GM23248 (cell line): ENCODE data around the gene CRY2. TPM values are rescaled to one million over a fixed set of nuclear protein-coding genes. Genes with fewer than 3 reads are reported as not detected.

Source experiments
- DNase-seq: peaks from one replicate; pipeline ENCODE4 v3.0.0-alpha.2; 2015
- H2AFZ ChIP-seq: fragments of 200-600 bp; sonication (generic); 2 replicates; pipeline ENCODE4 v1.6.1; 2016; ENCODE audit warnings: antibody characterized with exemption
- H3F3A ChIP-seq: fragments of 200-600 bp; sonication (generic); 2 replicates; pipeline ENCODE4 v1.6.1; 2016; ENCODE audit warnings: mild to moderate bottlenecking, antibody characterized with exemption, mixed run types; ENCODE audit not compliant: insufficient read depth
- H3K27ac ChIP-seq: fragments of 200-600 bp; sonication (generic); 2 replicates; pipeline ENCODE4 v1.5.1; 2016; ENCODE audit warnings: mild to moderate bottlenecking
- H3K27me3 ChIP-seq: fragments of 200-600 bp; sonication (generic); replicated peaks from 2 replicates; pipeline ENCODE4 v1.6.1; 2016; ENCODE audit warnings: mild to moderate bottlenecking; ENCODE audit not compliant: insufficient read depth
- H3K36me3 ChIP-seq: fragments of 200-600 bp; sonication (generic); 2 replicates; pipeline ENCODE4 v1.6.1; 2016; ENCODE audit warnings: low read depth, mild to moderate bottlenecking
- H3K4me1 ChIP-seq: fragments of 200-600 bp; sonication (generic); 2 replicates; pipeline ENCODE4 v1.6.1; 2016; ENCODE audit warnings: mild to moderate bottlenecking; ENCODE audit not compliant: insufficient read depth
- H3K4me2 ChIP-seq: fragments of 200-600 bp; sonication (generic); one replicate; pipeline ENCODE4 v1.6.1; 2016; ENCODE audit warnings: mild to moderate bottlenecking; ENCODE audit not compliant: unreplicated experiment
- H3K4me3 ChIP-seq: fragments of 200-600 bp; sonication (generic); 2 replicates; pipeline ENCODE4 v1.5.1; 2016; ENCODE audit warnings: mild to moderate bottlenecking
- H3K79me2 ChIP-seq: fragments of 200-600 bp; sonication (generic); 2 replicates; pipeline ENCODE4 v1.6.1; 2016; ENCODE audit warnings: mild to moderate bottlenecking; ENCODE audit not compliant: insufficient read depth
- H3K9ac ChIP-seq: fragments of 200-600 bp; sonication (generic); 2 replicates; pipeline ENCODE4 v1.6.1; 2016; ENCODE audit warnings: mild to moderate bottlenecking
- H3K9me2 ChIP-seq: fragments of 200-600 bp; sonication (generic); 2 replicates; pipeline ENCODE4 v1.6.1; 2016; ENCODE audit warnings: mixed run types, mild to moderate bottlenecking, moderate library complexity; ENCODE audit not compliant: insufficient read depth
- H3K9me3 ChIP-seq: fragments of 200-600 bp; sonication (generic); one replicate; pipeline ENCODE4 v1.6.1; 2017; ENCODE audit warnings: low read depth
- H4K20me1 ChIP-seq: fragments of 200-600 bp; sonication (generic); 2 replicates; pipeline ENCODE4 v1.6.0; 2016; ENCODE audit not compliant: insufficient read depth
- EZH2 ChIP-seq: fragments of 200-600 bp; sonication (generic); IDR thresholded peaks from 2 replicates; pipeline ENCODE4 v1.6.1; 2018; ENCODE audit warnings: antibody characterized with exemption, mild to moderate bottlenecking; ENCODE audit not compliant: insufficient read depth, poor library complexity, severe bottlenecking
- EZH2phosphoT487 ChIP-seq: fragments of 200-600 bp; sonication (generic); IDR thresholded peaks from 2 replicates; pipeline ENCODE4 v1.6.1; 2018; ENCODE audit warnings: antibody characterized with exemption, moderate library complexity, mild to moderate bottlenecking, low read depth; ENCODE audit not compliant: insufficient read depth
- WGBS, 2 experiments: methylation state at CpG; one replicate each; pipeline ENCODE4 v1.1.6; 2015 to 2017; ENCODE audit warnings: low lambda C conversion rate in 2 of 2, low coverage in 1 of 2; ENCODE audit errors: missing lambda C conversion rate in 2 of 2; 5-methylcytosine and 5-hydroxymethylcytosine counted together
- in situ Hi-C: fragments of 300-500 bp; cut with MboI; formaldehyde crosslinking; loops from 2 replicates; pipeline ENCODE4 v1.15.0; 2020
- polyA plus RNA-seq: library from polyadenylated mRNA; unstranded; fragments of >200 nt; fragmentation: Nextera tagmentation; extraction: Ambion mirVana; gene quantifications from 2 replicates; pipeline ENCODE4 v1.2.1, GENCODE V29; 2016
- total RNA-seq: library from RNA; depleted of rRNA; stranded (reverse); fragments of >200 nt; shearing (Covaris generic); gene quantifications from 2 replicates; pipeline ENCODE4 v1.2.3, GENCODE V29; 2014

The CRY2 gene
- total and polyA plus RNA-seq, 2 experiments from 2014 or later: 7.6 to 10.3 TPM

GRCh38 chr11:45907911-45908370, 60.7 kb downstream of the CRY2 start:
- Histone ChIP-seq H3K4me2 (no peak overlapping the region), H3K4me1 (no peaks in the 10 kb centered on the region), H3K36me3 (no peaks in the 10 kb centered on the region), H3K9ac (no peak overlapping the region), H3K27ac (no peak overlapping the region), H3K9me3 (no peaks in the 10 kb centered on the region), H3K27me3 (no peaks in the 10 kb centered on the region), H3F3A (no peaks in the 10 kb centered on the region), H3K79me2 (no peaks in the 10 kb centered on the region), H2AFZ (no peak overlapping the region), H4K20me1 (no peaks in the 10 kb centered on the region), H3K4me3 (no peak overlapping the region), H3K9me2 (no peaks in the 10 kb centered on the region)
- 75 to 76% methylated on average over 8 of the region's 8 CpGs for WGBS, 2 experiments
- TF ChIP-seq EZH2phosphoT487 (no peak), EZH2 (no peak)
- no peak for DNase-seq
- in situ Hi-C loops: loop anchor here (10.0 kb wide), 1 partner anchor 63 kb away; the partner anchor contains the start of gene CRY2

GRCh38 chr11:45909594-45910475, 62.6 kb downstream of the CRY2 start:
- H3K4me2 ChIP-seq: no peak overlapping the region
- no peaks in the 10 kb centered on the region for H3K79me2 ChIP-seq
- H3F3A ChIP-seq: no peaks in the 10 kb centered on the region
- no peaks in the 10 kb centered on the region for H3K9me3 ChIP-seq
- no peak for DNase-seq
- 82% methylated on average over 29 to 32 of the region's 32 CpGs for WGBS, 2 experiments
- no peak overlapping the region for H2AFZ ChIP-seq
- in situ Hi-C loops: loop anchor here (10.0 kb wide), 1 partner anchor 65 kb away; the partner anchor contains the start of gene CRY2
- no peak overlapping the region for H3K27ac ChIP-seq
- no peaks in the 10 kb centered on the region for H4K20me1 ChIP-seq
- H3K36me3 ChIP-seq: no peaks in the 10 kb centered on the region; the same call in 1 of the 2 replicates
- no peak overlapping the region for H3K4me3 ChIP-seq
- TF ChIP-seq EZH2phosphoT487 (no peak), EZH2 (no peak)
- H3K4me1 ChIP-seq: no peaks in the 10 kb centered on the region
- no peaks in the 10 kb centered on the region for H3K9me2 ChIP-seq
- no peak overlapping the region for H3K9ac ChIP-seq
- no peaks in the 10 kb centered on the region for H3K27me3 ChIP-seq

GRCh38 chr11:45910623-45911022, 63.3 kb downstream of the CRY2 start:
- no peak for TF ChIP-seq EZH2
- in situ Hi-C loops: no loop called here
- Histone ChIP-seq H3K4me1 (no peaks in the 10 kb centered on the region), H3F3A (no peaks in the 10 kb centered on the region), H3K4me3 (no peak overlapping the region), H3K27me3 (no peaks in the 10 kb centered on the region), H3K9me2 (no peaks in the 10 kb centered on the region), H3K4me2 (no peak overlapping the region), H2AFZ (no peak overlapping the region), H3K36me3 (no peaks in the 10 kb centered on the region; the same call in 1 of the 2 replicates), H4K20me1 (no peaks in the 10 kb centered on the region), H3K9ac (no peak overlapping the region), H3K79me2 (peaks cover 2% of the 10 kb centered on the region), H3K9me3 (no peaks in the 10 kb centered on the region), H3K27ac (no peak overlapping the region)
- WGBS, 2 experiments: 64 to 69% methylated on average over 9 of the region's 9 CpGs
- no peak for DNase-seq

- peaks cover 7% of the 10 kb centered on the region for H3K4me1 ChIP-seq
- H3K4me3 ChIP-seq: no peak overlapping the region
- H3K27ac ChIP-seq: no peak overlapping the region
- in situ Hi-C loops: no loop called here
- WGBS, 2 experiments: 97 to 100% methylated on average over 19 of the region's 19 CpGs
- peaks cover 22% of the 10 kb centered on the region for H3K79me2 ChIP-seq
- no peaks in the 10 kb centered on the region; the same call in 1 of the 2 replicates for H3K36me3 ChIP-seq
- H3K9ac ChIP-seq: no peak overlapping the region
- no peak overlapping the region for H2AFZ ChIP-seq
- no peak overlapping the region for H3K4me2 ChIP-seq
- H3K27me3 ChIP-seq: no peaks in the 10 kb centered on the region
- H4K20me1 ChIP-seq: no peaks in the 10 kb centered on the region
- TF ChIP-seq EZH2 (no peak), EZH2phosphoT487 (no peak)
- no peak for DNase-seq
- H3K9me2 ChIP-seq: no peaks in the 10 kb centered on the region
- H3K9me3 ChIP-seq: no peaks in the 10 kb centered on the region
- H3F3A ChIP-seq: no peaks in the 10 kb centered on the region
Measured at GRCh38 chr11:45913514-45913913, 66.2 kb downstream of the CRY2 start.
